Breast epithelium (tissue), 3 donors: Measurements from ENCODE around the gene OLFM3.

Source experiments
- CTCF ChIP-seq, 3 donors: fragments of 450-650 bp; IDR thresholded peaks; one replicate each; pipeline ENCODE4 v1.5.1; 2016 to 2017; ENCODE audit warnings: antibody characterized with exemption in 3 of 3, mild to moderate bottlenecking in 3 of 3, moderate library complexity in 3 of 3
- POLR2A ChIP-seq: fragments of 450-650 bp; IDR thresholded peaks from one replicate; pipeline ENCODE4 v1.6.1; 2016; ENCODE audit warnings: antibody characterized with exemption, mild to moderate bottlenecking, moderate library complexity
- POLR2AphosphoS5 ChIP-seq, 3 donors: sonication (generic); formaldehyde crosslinking; IDR thresholded peaks; one replicate each; pipeline ENCODE4 v1.6.1; 2017; ENCODE audit warnings: antibody characterized with exemption in 3 of 3

- TF ChIP-seq CTCF (IDR thresholded peaks at IDR 0.05): no peak
- TF ChIP-seq POLR2A: no peak
- TF ChIP-seq POLR2AphosphoS5 (IDR thresholded peaks at IDR 0.05): no peak
Observed at GRCh38 chr1:101959456-101959855, 37.3 kb downstream of the OLFM3 start.
